NK-92 (cell line): ENCODE measurements around the gene ITPKB.

ENCODE experiments used
- DNase-seq: peaks from one replicate; lab custom pipeline; 2025; ENCODE audit not compliant: unreplicated experiment; lab: John Stamatoyannopoulos, UW

ITPKB gene

GRCh38 chr1:226586116-226586515, 153.0 kb downstream of the ITPKB start:
- DNase-seq: no peak

- DNase-seq: no peak
These were observed 154.9 kb downstream of the ITPKB start for GRCh38 chr1:226584164-226584563.

GRCh38 chr1:226582966-226583365, 156.1 kb downstream of the ITPKB start:
- no peak for DNase-seq
